ENCODE data around the gene PRKAA1.

DNA sequence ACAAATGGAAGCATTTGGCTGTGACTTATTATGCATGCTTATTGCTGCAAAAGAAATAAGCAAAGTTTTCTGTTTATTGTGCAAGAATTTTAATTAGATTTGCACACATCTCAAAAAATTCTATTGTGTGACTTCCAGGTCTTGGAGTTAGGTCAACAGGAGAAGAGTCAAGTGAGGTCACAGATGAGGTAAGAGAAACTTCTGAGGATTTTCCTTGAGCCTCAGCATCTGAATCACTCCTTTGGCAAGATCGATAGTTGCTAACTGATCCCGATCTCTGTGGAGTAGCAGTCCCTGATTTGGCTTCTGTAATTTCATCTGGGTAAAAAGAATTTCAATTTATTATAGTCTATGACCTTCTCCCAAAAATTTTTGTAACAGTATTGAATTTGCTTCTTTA lies 35.5 kb downstream of the PRKAA1 start:
- TF ChIP-seq, protein P1, sequence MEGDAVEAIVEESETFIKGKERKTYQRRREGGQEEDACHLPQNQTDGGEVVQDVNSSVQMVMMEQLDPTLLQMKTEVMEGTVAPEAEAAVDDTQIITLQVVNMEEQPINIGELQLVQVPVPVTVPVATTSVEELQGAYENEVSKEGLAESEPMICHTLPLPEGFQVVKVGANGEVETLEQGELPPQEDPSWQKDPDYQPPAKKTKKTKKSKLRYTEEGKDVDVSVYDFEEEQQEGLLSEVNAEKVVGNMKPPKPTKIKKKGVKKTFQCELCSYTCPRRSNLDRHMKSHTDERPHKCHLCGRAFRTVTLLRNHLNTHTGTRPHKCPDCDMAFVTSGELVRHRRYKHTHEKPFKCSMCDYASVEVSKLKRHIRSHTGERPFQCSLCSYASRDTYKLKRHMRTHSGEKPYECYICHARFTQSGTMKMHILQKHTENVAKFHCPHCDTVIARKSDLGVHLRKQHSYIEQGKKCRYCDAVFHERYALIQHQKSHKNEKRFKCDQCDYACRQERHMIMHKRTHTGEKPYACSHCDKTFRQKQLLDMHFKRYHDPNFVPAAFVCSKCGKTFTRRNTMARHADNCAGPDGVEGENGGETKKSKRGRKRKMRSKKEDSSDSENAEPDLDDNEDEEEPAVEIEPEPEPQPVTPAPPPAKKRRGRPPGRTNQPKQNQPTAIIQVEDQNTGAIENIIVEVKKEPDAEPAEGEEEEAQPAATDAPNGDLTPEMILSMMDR (IDR thresholded peaks at IDR 0.05; ENCODE audit: insufficient read depth, low read depth, low read length) = no peak
- TF ChIP-seq EZH2 (IDR thresholded peaks at IDR 0.05; ENCODE audit: insufficient read depth, low read length) = no peak

All from astrocyte (in vitro differentiated cells and primary cell).